GM08714 (cell line): ENCODE measurements around the gene ZNF227.
A peak's percentile ranks its signal among the peaks of the same experiment; 100 is the strongest.
"Not testable (repeated sequence)": the region's sequence is repeated elsewhere in the genome, so short reads cannot be mapped to it uniquely, and the experiment has no call there.

Source experiments
- H3K4me3 ChIP-seq: fragments of 200-500 bp; sonication (Bioruptor generic); 2 replicates; pipeline ENCODE4 v1.5.1; 2014; ENCODE audit warnings: mild to moderate bottlenecking, low read length, inconsistent platforms
- ZNF274 ChIP-seq: IDR thresholded peaks from 2 replicates; pipeline ENCODE4 v1.6.1; 2012; ENCODE audit warnings: mild to moderate bottlenecking, low read depth, low read length

Gene ZNF227

GRCh38 chr19:44207126-44207803 is 5.1 kb upstream of the ZNF227 start:
- peak overlapping the region; percentile 81 for H3K4me3 ChIP-seq
- no peak for TF ChIP-seq ZNF274

DNA sequence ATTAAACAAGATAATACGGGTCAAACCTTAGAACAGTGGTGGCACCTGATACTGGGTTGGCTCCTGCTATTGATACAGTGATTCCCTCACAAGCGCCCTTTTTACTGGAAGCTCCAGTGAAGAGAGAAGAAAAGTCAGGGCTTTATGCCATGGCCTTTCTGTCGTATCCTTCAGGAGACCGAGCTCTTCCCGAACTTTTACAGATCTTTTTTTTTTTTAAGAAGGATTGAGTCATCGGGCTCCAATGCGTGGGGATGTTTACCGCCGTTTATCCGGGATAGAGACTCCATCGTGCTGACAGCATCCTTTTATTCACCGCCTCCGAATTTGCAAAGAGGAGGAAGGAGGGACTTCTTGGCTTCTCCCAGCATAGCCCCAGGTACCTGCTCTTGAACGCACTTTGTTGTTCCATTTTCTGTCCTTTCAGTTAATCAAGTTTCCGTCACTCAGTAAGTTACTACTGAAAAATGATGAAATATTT is 574 bp downstream of the ZNF227 start:
- no peak for TF ChIP-seq ZNF274
- peak overlapping the region; percentile 99 for H3K4me3 ChIP-seq

DNA sequence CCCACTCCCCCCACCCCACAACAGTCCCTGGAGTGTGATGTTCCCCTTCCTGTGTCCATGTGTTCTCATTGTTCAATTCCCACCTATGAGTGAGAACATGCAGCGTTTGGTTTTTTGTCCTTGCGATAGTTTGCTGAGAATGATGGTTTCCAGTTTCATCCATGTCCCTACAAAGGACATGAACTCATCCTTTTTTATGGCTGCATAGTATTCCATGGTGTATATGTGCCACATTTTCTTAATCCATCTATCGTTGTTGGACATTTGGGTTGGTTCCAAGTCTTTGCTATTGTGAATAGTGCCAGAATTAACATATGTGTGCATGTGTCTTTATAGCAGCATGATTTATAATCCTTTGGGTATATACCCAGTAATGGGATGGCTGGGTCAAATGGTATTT is 7.6 kb downstream of the ZNF227 start:
- H3K4me3 ChIP-seq = not testable (repeated sequence)

DNA sequence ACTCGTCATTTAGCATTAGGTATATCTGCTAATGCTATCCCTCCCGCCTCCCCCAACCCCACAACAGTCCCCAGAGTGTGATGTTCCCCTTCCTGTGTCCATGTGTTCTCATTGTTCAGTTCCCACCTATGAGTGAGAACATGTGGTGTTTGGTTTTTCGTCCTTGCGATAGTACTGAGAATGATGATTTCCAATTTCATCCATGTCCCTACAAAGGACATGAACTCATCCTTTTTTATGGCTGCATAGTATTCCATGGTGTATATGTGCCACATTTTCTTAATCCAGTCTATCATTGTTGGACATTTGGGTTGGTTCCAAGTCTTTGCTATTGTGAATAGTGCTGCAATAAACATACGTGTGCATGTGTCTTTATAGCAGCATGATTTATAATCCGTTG is 8.4 kb downstream of the ZNF227 start:
- not testable (repeated sequence) for H3K4me3 ChIP-seq

- not testable (repeated sequence) for H3K4me3 ChIP-seq
Observed at GRCh38 chr19:44221291-44221690, 9.0 kb downstream of the ZNF227 start.

- no peak for TF ChIP-seq ZNF274
- H3K4me3 ChIP-seq = no peak overlapping the region
Observed at GRCh38 chr19:44228318-44228717, 16.0 kb downstream of the ZNF227 start.

- TF ChIP-seq ZNF274 = no peak
- no peak overlapping the region for H3K4me3 ChIP-seq
Observed at GRCh38 chr19:44232867-44233266, 20.5 kb downstream of the ZNF227 start.

DNA sequence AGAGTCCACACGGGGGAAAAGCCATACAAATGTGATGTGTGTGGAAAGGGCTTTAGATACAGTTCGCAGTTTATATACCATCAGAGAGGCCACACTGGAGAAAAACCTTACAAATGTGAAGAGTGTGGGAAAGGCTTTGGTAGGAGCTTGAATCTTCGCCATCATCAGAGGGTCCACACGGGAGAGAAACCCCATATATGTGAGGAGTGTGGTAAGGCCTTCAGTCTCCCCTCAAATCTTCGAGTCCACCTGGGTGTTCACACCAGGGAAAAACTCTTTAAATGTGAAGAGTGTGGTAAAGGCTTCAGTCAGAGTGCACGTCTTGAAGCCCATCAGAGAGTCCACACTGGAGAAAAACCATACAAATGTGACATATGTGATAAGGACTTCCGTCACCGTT is 24.1 kb downstream of the ZNF227 start:
- TF ChIP-seq ZNF274 = no peak

DNA sequence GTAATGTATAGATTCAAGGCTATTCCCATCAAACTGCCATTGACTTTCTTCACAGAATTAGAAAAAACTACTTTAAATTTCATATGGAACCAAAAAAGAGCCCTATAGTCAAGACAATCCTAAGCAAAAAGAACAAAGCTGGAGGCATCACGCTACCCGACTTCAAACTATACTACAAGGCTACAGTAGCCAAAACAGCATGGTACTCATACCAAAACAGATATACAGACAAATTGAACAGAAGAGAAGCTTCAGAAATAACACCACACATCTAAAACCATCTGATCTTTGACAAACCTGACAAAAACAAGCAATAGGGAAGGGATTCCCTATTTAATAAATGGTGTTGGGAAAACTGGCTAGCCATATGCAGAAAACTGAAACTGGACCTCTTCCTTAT is 40.0 kb downstream of the ZNF227 start:
- not testable (repeated sequence) for H3K4me3 ChIP-seq

More for the DNA sequence above, 24.1 kb downstream of the ZNF227 start:
- no peak overlapping the region for H3K4me3 ChIP-seq

- H3K4me3 ChIP-seq = not testable (repeated sequence)
Observed at GRCh38 chr19:44253392-44253791, 41.1 kb downstream of the ZNF227 start.

DNA sequence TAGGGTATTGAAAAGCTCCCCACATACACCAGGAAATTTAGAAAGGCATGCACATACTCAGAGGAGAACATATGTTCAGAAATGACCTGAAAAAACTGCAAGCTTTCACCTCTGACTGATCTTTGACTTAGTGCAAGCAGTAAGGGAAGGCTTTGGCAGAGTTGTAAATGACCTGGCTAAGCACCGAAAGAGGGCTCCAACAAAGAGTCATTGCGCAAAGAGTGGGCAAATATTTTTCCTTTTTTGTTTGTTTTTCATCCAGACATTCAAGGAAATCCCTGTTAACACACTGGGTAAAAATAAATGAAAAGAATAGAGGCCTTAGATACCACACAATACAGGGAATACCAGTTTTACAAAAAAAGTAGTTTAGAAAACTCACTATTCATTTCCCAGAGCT is 42.2 kb downstream of the ZNF227 start:
- TF ChIP-seq ZNF274 = no peak

DNA sequence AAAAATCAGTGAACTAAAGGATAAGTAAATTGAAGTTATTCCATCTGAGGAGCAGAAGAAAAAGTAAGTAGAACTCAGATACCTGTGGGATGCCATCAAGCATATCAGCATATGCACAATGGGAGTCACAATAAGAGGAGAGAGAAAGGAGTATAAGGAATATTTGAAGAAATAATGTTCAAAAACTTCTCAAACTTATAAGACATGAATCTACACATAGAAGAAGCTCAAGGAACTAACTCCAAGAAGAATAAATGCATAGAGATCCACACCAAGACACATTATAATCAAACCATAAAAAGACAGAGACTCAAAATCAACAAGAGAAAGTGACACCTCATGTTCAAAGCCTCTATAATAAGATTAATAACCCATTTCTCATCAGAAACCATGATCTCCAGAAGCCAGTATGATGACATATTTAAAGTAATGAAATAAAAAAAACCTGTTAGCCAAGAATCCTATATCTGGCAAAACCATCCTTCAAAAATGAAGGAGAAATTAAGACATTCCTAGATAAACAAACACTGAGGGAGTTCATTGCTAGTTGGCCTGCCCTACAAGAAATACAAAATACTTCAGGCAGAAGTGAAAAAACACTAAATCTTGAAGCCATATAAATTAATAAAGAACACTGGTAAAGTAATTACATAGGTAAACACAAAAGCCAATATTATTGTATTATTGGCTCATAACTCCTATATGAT is 43.5 kb downstream of the ZNF227 start:
- TF ChIP-seq ZNF274 = no peak
- no peak overlapping the region for H3K4me3 ChIP-seq

More for the DNA sequence above, 42.2 kb downstream of the ZNF227 start:
- H3K4me3 ChIP-seq = no peak overlapping the region; the same call in 1 of the 2 replicates

- TF ChIP-seq ZNF274 = no peak
- H3K4me3 ChIP-seq = no peak overlapping the region
Observed at GRCh38 chr19:44258136-44258535, 45.8 kb downstream of the ZNF227 start.

GRCh38 chr19:44258835-44259413 is 46.6 kb downstream of the ZNF227 start:
- H3K4me3 ChIP-seq = no peak overlapping the region

DNA sequence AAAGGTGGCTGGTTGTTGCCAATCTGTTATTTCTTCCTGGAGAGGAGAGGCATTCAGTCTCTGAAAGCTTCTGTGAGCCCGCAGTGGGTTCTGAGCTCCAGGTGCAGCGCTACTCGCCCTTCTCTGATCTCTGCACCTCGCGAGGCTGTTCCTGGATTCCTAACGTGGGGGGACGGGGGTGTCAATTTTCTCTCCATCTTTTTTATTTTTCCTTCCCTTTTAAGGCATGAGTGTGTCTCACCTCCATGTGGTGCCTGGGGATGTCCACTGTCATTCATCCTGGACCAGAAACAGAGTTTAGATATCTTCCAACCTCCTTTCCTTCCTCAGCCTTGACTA is 48.0 kb downstream of the ZNF227 start:
- TF ChIP-seq ZNF274 = no peak
- peak overlapping the region; percentile 70 for H3K4me3 ChIP-seq

More at GRCh38 chr19:44258835-44259413, 46.6 kb downstream of the ZNF227 start:
- TF ChIP-seq ZNF274 = no peak
